IMR-90 (cell line): ENCODE results near the gene SLC2A6. TPM values are rescaled to one million over a fixed set of nuclear protein-coding genes. Genes with fewer than 3 reads are reported as not detected.

Experiments
- ATAC-seq: fragments of 200-7000 bp; cut with Tn5 transposase; 2 replicates; pipeline ENCODE4 v1.9.1; 2020; ENCODE audit warnings: low read depth, mild to moderate bottlenecking, moderate library complexity
- BruUV-seq: library from RNA; stranded (reverse); fragments of 400-500 nt; replicated peaks from 2 replicates; lab custom pipeline; 2021; lab: Mats Ljungman, UMichigan
- CTCF ChIA-PET: fragments of 300-600 bp; formaldehyde crosslinking; extraction: SDS; loops from one replicate; lab custom pipeline; 2021; ENCODE audit warnings: antibody characterized with exemption; lab: Yijun Ruan, JAX
- POLR2A ChIA-PET: fragments of 300-600 bp; sonication (Branson Sonifier 250); formaldehyde crosslinking; loops from one replicate; lab custom pipeline; 2022; ENCODE audit warnings: antibody characterized with exemption; ENCODE audit not compliant: unreplicated experiment; lab: Charles Lee
- DNase-seq: peaks from one replicate; pipeline ENCODE4 v3.0.0; 2013
- H2AFZ ChIP-seq: replicated peaks from 2 replicates; pipeline ENCODE3; 2013; ENCODE audit warnings: low read length, mild to moderate bottlenecking; ENCODE audit not compliant: poor library complexity
- H2AK5ac ChIP-seq: 2 replicates; pipeline ENCODE4 v1.6.1; 2013; ENCODE audit warnings: low read depth, low read length, inconsistent platforms
- H2AK9ac ChIP-seq: replicated peaks from 2 replicates; pipeline ENCODE3; 2013; ENCODE audit warnings: mild to moderate bottlenecking, low read depth, low read length, moderate library complexity; ENCODE audit not compliant: poor library complexity
- H2BK120ac ChIP-seq: 2 replicates; pipeline ENCODE4 v1.6.1; 2013; ENCODE audit warnings: low read depth, low read length, inconsistent platforms
- H2BK15ac ChIP-seq: 3 replicates; pipeline ENCODE4 v1.6.1; 2013; ENCODE audit warnings: low read depth, low read length, inconsistent platforms
- H2BK20ac ChIP-seq: 2 replicates; pipeline ENCODE4 v1.6.1; 2013; ENCODE audit warnings: low read depth, mild to moderate bottlenecking, inconsistent platforms, low read length, moderate library complexity
- H2BK5ac ChIP-seq: 2 replicates; pipeline ENCODE4 v1.6.1; 2013; ENCODE audit warnings: mild to moderate bottlenecking, low read depth, low read length, inconsistent platforms; ENCODE audit not compliant: poor library complexity, severe bottlenecking
- H3K14ac ChIP-seq: replicated peaks from 2 replicates; pipeline ENCODE4 v1.6.1; 2013; ENCODE audit warnings: low read depth, low read length, inconsistent platforms
- H3K18ac ChIP-seq: 2 replicates; pipeline ENCODE4 v1.6.1; 2013; ENCODE audit warnings: low read depth, low read length, control low read depth
- H3K23ac ChIP-seq: 2 replicates; pipeline ENCODE4 v1.6.1; 2013; ENCODE audit warnings: low read depth, low read length, inconsistent platforms
- H3K27ac ChIP-seq: 2 replicates; pipeline ENCODE4 v1.5.1; 2013; ENCODE audit warnings: mild to moderate bottlenecking, control low read depth, low read length; ENCODE audit not compliant: insufficient read depth
- H3K27me3 ChIP-seq: 2 replicates; pipeline ENCODE4 v1.6.1; 2013; ENCODE audit warnings: low read length; ENCODE audit not compliant: control insufficient read depth, insufficient read depth
- H3K36me3 ChIP-seq: 2 replicates; pipeline ENCODE4 v1.6.1; 2013; ENCODE audit warnings: low read length, mixed read lengths; ENCODE audit not compliant: control insufficient read depth, insufficient read depth
- H3K4ac ChIP-seq: 2 replicates; pipeline ENCODE4 v1.6.1; 2013; ENCODE audit warnings: low read depth, low read length, inconsistent platforms
- H3K4me1 ChIP-seq: 2 replicates; pipeline ENCODE4 v1.6.1; 2013; ENCODE audit warnings: low read length, mixed read lengths; ENCODE audit not compliant: control insufficient read depth, insufficient read depth
- H3K4me2 ChIP-seq: 2 replicates; pipeline ENCODE4 v1.6.1; 2013; ENCODE audit warnings: low read depth, mild to moderate bottlenecking, control low read depth, low read length, moderate library complexity
- H3K4me3 ChIP-seq: 2 replicates; pipeline ENCODE4 v1.5.1; 2013; ENCODE audit warnings: low read depth, mild to moderate bottlenecking, control low read depth, low read length, moderate library complexity; ENCODE audit not compliant: insufficient read depth
- H3K56ac ChIP-seq: 2 replicates; pipeline ENCODE4 v1.6.1; 2013; ENCODE audit warnings: low read length, inconsistent platforms; ENCODE audit not compliant: insufficient read depth; ENCODE audit errors: extremely low read depth
- H3K79me1 ChIP-seq, 2 experiments: 2 replicates each; pipeline ENCODE4 v1.6.1; 2013; ENCODE audit warnings: low read length in 2 of 2, inconsistent platforms in 1 of 2, low read depth in 1 of 2
- H3K9ac ChIP-seq: 2 replicates; pipeline ENCODE4 v1.6.1; 2013; ENCODE audit warnings: low read depth, low read length, control low read depth
- H3K9me1 ChIP-seq: 2 replicates; pipeline ENCODE4 v1.6.1; 2013; ENCODE audit warnings: low read length, inconsistent platforms; ENCODE audit not compliant: insufficient read depth
- H3K9me3 ChIP-seq: 2 replicates; pipeline ENCODE4 v1.6.1; 2013; ENCODE audit warnings: low read length; ENCODE audit not compliant: control insufficient read depth, insufficient read depth
- H4K20me1 ChIP-seq: 2 replicates; pipeline ENCODE4 v1.6.1; 2013; ENCODE audit warnings: low read length, inconsistent platforms; ENCODE audit not compliant: insufficient read depth
- H4K5ac ChIP-seq: 2 replicates; pipeline ENCODE4 v1.6.1; 2013; ENCODE audit warnings: mild to moderate bottlenecking, low read depth, low read length, control low read depth
- H4K8ac ChIP-seq, 2 experiments: 2 replicates each; pipeline ENCODE4 v1.6.1; 2013; ENCODE audit warnings: low read depth in 2 of 2, low read length in 2 of 2, control low read depth in 1 of 2, inconsistent platforms in 1 of 2
- H4K91ac ChIP-seq: 2 replicates; pipeline ENCODE4 v1.6.1; 2013; ENCODE audit warnings: low read depth, low read length, inconsistent platforms; ENCODE audit not compliant: insufficient read depth
- CTCF ChIP-seq: conservative IDR thresholded peaks from 2 replicates; pipeline ENCODE4 v1.5.1; 2012; ENCODE audit warnings: mild to moderate bottlenecking, low read depth, low read length, improper control_type of control experiment
- MAZ ChIP-seq: IDR thresholded peaks from 2 replicates; pipeline ENCODE4 v1.6.1; 2012; ENCODE audit warnings: low read depth, mild to moderate bottlenecking, low read length, improper control_type of control experiment, moderate library complexity, borderline replicate concordance
- NFE2L2 ChIP-seq: fragments of 150-350 bp; IDR thresholded peaks from 2 replicates; pipeline ENCODE4 v1.6.1; 2016; ENCODE audit warnings: low read depth, mild to moderate bottlenecking, low read length
- WGBS, 2 experiments: methylation state at CpG; one replicate each; pipeline versions ENCODE4 v1.1.5 to v1.1.7; 2013; ENCODE audit warnings: missing lambda C conversion rate in 2 of 2; ENCODE audit not compliant: insufficient read length in 1 of 2; ENCODE audit errors: extremely low coverage in 2 of 2; 5-methylcytosine and 5-hydroxymethylcytosine counted together
- dilution Hi-C: fragments of 300-500 bp; cut with HindIII; formaldehyde crosslinking; loops from one replicate; pipeline ENCODE4 v1.14.3; 2018; ENCODE audit warnings: low sequenced_read_pairs; ENCODE audit not compliant: unreplicated experiment
- in situ Hi-C: fragments of 300-500 bp; cut with MboI; formaldehyde crosslinking; loops from 3 replicates; pipeline ENCODE4 v1.14.3; 2019; ENCODE audit warnings: low sequenced_read_pairs, inconsistent platforms, mixed read lengths
- intact Hi-C: fragments of 100-400 bp; cut with micrococcal nuclease; formaldehyde crosslinking; loops from 2 replicates; pipeline ENCODE4 v1.10.0; 2022
- polyA plus RNA-seq, 3 experiments: library from polyadenylated mRNA; depleted of rRNA; stranded (reverse); fragments of >200 nt; gene quantifications; 2 replicates each; pipeline ENCODE4 v1.2.3, GENCODE V29; 2012; ENCODE audit warnings: low replicate concordance in 1 of 3
- total RNA-seq: library from RNA; depleted of rRNA; stranded (reverse); fragments of >200 nt; gene quantifications from 2 replicates; pipeline ENCODE4 v1.2.3, GENCODE V29; 2012

SLC2A6 gene
- total and polyA plus RNA-seq, 2 of the 4 experiments (the other 2 are of a cell fraction): 2.9 to 8.5 TPM

DNA sequence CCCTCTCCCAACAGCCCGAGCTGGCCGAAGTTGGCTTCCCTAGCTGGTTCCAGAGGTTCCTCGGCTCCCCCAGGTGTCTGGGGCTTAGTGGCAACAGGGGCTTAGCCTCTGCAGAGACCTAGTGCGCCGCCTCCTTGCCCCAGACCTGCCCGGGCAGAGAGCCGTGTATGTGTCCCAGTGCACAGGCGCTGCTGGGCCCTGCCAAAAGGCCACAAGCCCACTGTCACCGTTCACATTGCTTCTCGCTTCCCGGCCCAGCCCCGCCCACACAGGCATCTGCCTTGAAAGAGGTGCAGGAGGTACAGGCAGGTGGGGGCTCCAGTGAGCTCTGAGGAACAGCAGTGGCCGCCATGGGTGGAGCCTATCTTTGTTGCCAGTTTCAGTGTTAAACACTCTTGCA, 21.7 kb downstream of the SLC2A6 start:
- Histone ChIP-seq H4K91ac (no peak overlapping the region), H2AFZ (no peak overlapping the region), H2BK120ac (no peak overlapping the region), H3K9me1 (0 out of 2 replicates have a peak, but pooled peaks cover 4% of the 10 kb centered on the region), H3K4me2 (no peak overlapping the region), H2BK20ac (no peak overlapping the region), H4K8ac (no peak overlapping the region), H3K23ac (no peak overlapping the region), H4K5ac (no peak overlapping the region), H2BK5ac (no peak overlapping the region), H3K4ac (no peak overlapping the region), H2BK15ac (no peak overlapping the region), H3K14ac (no peak overlapping the region), H3K27me3 (no peaks in the 10 kb centered on the region), H3K9me3 (no peaks in the 10 kb centered on the region), H3K36me3 (no peaks in the 10 kb centered on the region), H3K4me1 (peaks cover 7% of the 10 kb centered on the region; the same call in 1 of the 2 replicates), H3K79me1 (peaks cover 0 to 6% of the 10 kb centered on the region in 2 experiments; a peak in 2 of 4 replicates), H4K20me1 (no peaks in the 10 kb centered on the region), H3K9ac (no peak overlapping the region), H2AK5ac (no peak overlapping the region), H3K56ac (no peak overlapping the region), H3K4me3 (no peak overlapping the region), H3K27ac (no peak overlapping the region), H2AK9ac (no peak overlapping the region), H3K18ac (no peak overlapping the region)
- no TSS peak for BruUV-seq
- in situ Hi-C loops: no loop called here
- no peak for TF ChIP-seq NFE2L2
- no peak for TF ChIP-seq MAZ
- no peak for TF ChIP-seq CTCF
- DNase-seq (no peak), ATAC-seq (no peak)
- dilution Hi-C loops: no loop called here
- POLR2A ChIA-PET: no interaction called here
- CTCF ChIA-PET: no interaction called here
- intact Hi-C loops: loop anchor here (5.0 kb wide), 1 partner anchor 35 kb away; the partner anchor contains the start of gene ADAMTS13
- 64% methylated on average over 4 of the region's 13 CpGs; no CpG with 5 or more reads in 1 of the 2 experiments for WGBS, 2 experiments
